H9 (cell line): Measurements from ENCODE around the gene GTPBP4. TPM values are rescaled to one million over a fixed set of nuclear protein-coding genes. Genes with fewer than 3 reads are reported as not detected.

ENCODE experiments used
- DNase-seq: peaks from one replicate; pipeline ENCODE4 v3.0.0-alpha.2; 2017
- H2AFZ ChIP-seq: one replicate; pipeline ENCODE4 v1.6.1; 2013; ENCODE audit warnings: mild to moderate bottlenecking, low read length, control low read depth, moderate library complexity
- H2AK5ac ChIP-seq: 2 replicates; pipeline ENCODE4 v1.6.1; 2013; ENCODE audit warnings: low read length, control low read depth, mixed read lengths; ENCODE audit not compliant: insufficient read length
- H2BK120ac ChIP-seq: one replicate; pipeline ENCODE4 v1.6.1; 2013; ENCODE audit warnings: low read depth, mild to moderate bottlenecking, low read length, control low read depth, inconsistent platforms; ENCODE audit not compliant: poor library complexity, severe bottlenecking
- H2BK12ac ChIP-seq: 2 replicates; pipeline ENCODE4 v1.6.1; 2013; ENCODE audit warnings: low read length, control low read depth, mixed read lengths, low read depth; ENCODE audit not compliant: insufficient read length
- H2BK15ac ChIP-seq: 2 replicates; pipeline ENCODE4 v1.6.1; 2013; ENCODE audit warnings: low read depth, low read length, control low read depth
- H2BK20ac ChIP-seq: one replicate; pipeline ENCODE4 v1.6.1; 2013; ENCODE audit warnings: low read depth, mild to moderate bottlenecking, low read length, control low read depth, inconsistent platforms; ENCODE audit not compliant: poor library complexity, severe bottlenecking
- H2BK5ac ChIP-seq: 2 replicates; pipeline ENCODE4 v1.6.1; 2013; ENCODE audit warnings: low read length, control low read depth, mixed read lengths; ENCODE audit not compliant: insufficient read length
- H3K14ac ChIP-seq: 2 replicates; pipeline ENCODE4 v1.6.1; 2013; ENCODE audit warnings: low read length, control low read depth; ENCODE audit not compliant: insufficient read depth
- H3K18ac ChIP-seq: 2 replicates; pipeline ENCODE4 v1.6.1; 2013; ENCODE audit warnings: low read depth, mild to moderate bottlenecking, mixed read lengths, low read length, control low read depth; ENCODE audit not compliant: insufficient read length
- H3K23ac ChIP-seq: 2 replicates; pipeline ENCODE4 v1.6.1; 2013; ENCODE audit warnings: low read length, control low read depth, mixed read lengths, low read depth; ENCODE audit not compliant: insufficient read length
- H3K23me2 ChIP-seq: 2 replicates; pipeline ENCODE4 v1.6.1; 2013; ENCODE audit warnings: low read depth, mild to moderate bottlenecking, mixed read lengths, low read length, control low read depth; ENCODE audit not compliant: insufficient read length, poor library complexity, severe bottlenecking
- H3K27ac ChIP-seq: 2 replicates; pipeline ENCODE4 v1.5.1; 2013; ENCODE audit warnings: low read length, control low read depth, mixed read lengths, low read depth; ENCODE audit not compliant: insufficient read length
- H3K27me3 ChIP-seq: 2 replicates; pipeline ENCODE4 v1.6.1; 2013; ENCODE audit warnings: low read length, control low read depth, inconsistent platforms; ENCODE audit not compliant: insufficient read depth
- H3K4ac ChIP-seq: 2 replicates; pipeline ENCODE4 v1.6.1; 2013; ENCODE audit warnings: low read depth, mild to moderate bottlenecking, control low read depth, inconsistent platforms, low read length, moderate library complexity
- H3K4me1 ChIP-seq: 2 replicates; pipeline ENCODE4 v1.6.1; 2013; ENCODE audit warnings: low read length, control low read depth, inconsistent platforms; ENCODE audit not compliant: insufficient read depth
- H3K4me2 ChIP-seq: 2 replicates; pipeline ENCODE4 v1.6.1; 2013; ENCODE audit warnings: low read length, control low read depth, mixed read lengths; ENCODE audit not compliant: insufficient read length, insufficient read depth
- H3K56ac ChIP-seq: 2 replicates; pipeline ENCODE4 v1.6.1; 2013; ENCODE audit warnings: low read depth, mild to moderate bottlenecking, mixed read lengths, low read length, control low read depth; ENCODE audit not compliant: insufficient read length
- H3K79me1 ChIP-seq: 2 replicates; pipeline ENCODE4 v1.6.1; 2013; ENCODE audit warnings: low read depth, mild to moderate bottlenecking, moderate library complexity, low read length, control low read depth, inconsistent platforms; ENCODE audit not compliant: insufficient read depth, poor library complexity, severe bottlenecking
- H3K79me2 ChIP-seq: 2 replicates; pipeline ENCODE4 v1.6.1; 2013; ENCODE audit warnings: low read length, control low read depth, inconsistent platforms; ENCODE audit not compliant: insufficient read depth
- H3K9ac ChIP-seq: 2 replicates; pipeline ENCODE4 v1.6.1; 2013; ENCODE audit warnings: low read length, control low read depth, mixed read lengths; ENCODE audit not compliant: insufficient read length; ENCODE audit errors: extremely low read depth
- H3K9me3 ChIP-seq: one replicate; pipeline ENCODE4 v1.6.1; 2013; ENCODE audit warnings: low read depth, low read length, inconsistent platforms; ENCODE audit not compliant: control insufficient read depth
- H3T11ph ChIP-seq: one replicate; pipeline ENCODE4 v1.6.1; 2013; ENCODE audit warnings: mild to moderate bottlenecking, low read length, control low read depth, inconsistent platforms
- H4K20me1 ChIP-seq: one replicate; pipeline ENCODE4 v1.6.1; 2013; ENCODE audit not compliant: control insufficient read depth, insufficient read length, insufficient read depth
- H4K5ac ChIP-seq: 2 replicates; pipeline ENCODE4 v1.6.1; 2013; ENCODE audit warnings: low read depth, mild to moderate bottlenecking, mixed read lengths, low read length, control low read depth; ENCODE audit not compliant: insufficient read length
- H4K8ac ChIP-seq: replicated peaks from 2 replicates; pipeline ENCODE4 v1.6.1; 2013; ENCODE audit warnings: low read length, control low read depth, mixed read lengths, low read depth; ENCODE audit not compliant: insufficient read length
- H4K91ac ChIP-seq: 2 replicates; pipeline ENCODE4 v1.6.1; 2013; ENCODE audit warnings: low read depth, mild to moderate bottlenecking, moderate library complexity, mixed read lengths, low read length, control low read depth; ENCODE audit not compliant: insufficient read length
- H3K27ac Mint-ChIP-seq, 3 experiments: 2 replicates in 2 of 3; 3 replicates in 1 of 3; pipeline ENCODE4 v1.8.0; 2020 to 2021; ENCODE audit warnings: mixed read lengths in 3 of 3, mild to moderate bottlenecking in 1 of 3, moderate library complexity in 1 of 3
- H3K27me3 Mint-ChIP-seq: 2 replicates; pipeline ENCODE4 v1.8.0; 2021; ENCODE audit warnings: low read depth, mild to moderate bottlenecking, moderate library complexity, mixed read lengths
- H3K36me3 Mint-ChIP-seq, 3 experiments: 2 replicates in 2 of 3; 3 replicates in 1 of 3; pipeline ENCODE4 v1.8.0; 2020 to 2021; ENCODE audit warnings: low read depth in 3 of 3, mixed read lengths in 3 of 3; ENCODE audit not compliant: insufficient read depth in 1 of 3
- H3K4me1 Mint-ChIP-seq, 2 experiments: 2 replicates each; pipeline ENCODE4 v1.8.0; 2020; ENCODE audit warnings: mixed read lengths in 2 of 2
- H3K4me3 Mint-ChIP-seq, 2 experiments: 2 replicates in 1 of 2; 3 replicates in 1 of 2; pipeline ENCODE4 v1.8.0; 2020 to 2021; ENCODE audit warnings: mild to moderate bottlenecking in 2 of 2, mixed read lengths in 2 of 2, moderate library complexity in 1 of 2
- H3K9me3 Mint-ChIP-seq, 2 experiments: 2 replicates in 1 of 2; 3 replicates in 1 of 2; pipeline ENCODE4 v1.8.0; 2020; ENCODE audit warnings: mild to moderate bottlenecking in 2 of 2, mixed read lengths in 2 of 2, moderate library complexity in 1 of 2
- CTCF ChIP-seq: fragments of 200-600 bp; sonication (generic); conservative IDR thresholded peaks from 3 replicates; pipeline ENCODE4 v1.8.0; 2021; ENCODE audit warnings: antibody characterized with exemption, mild to moderate bottlenecking
- WGBS: extraction: QIAGEN DNeasy Blood & Tissue Kit; methylation state at CpG from one replicate; pipeline ENCODE4 v1.1.7; 2013; ENCODE audit warnings: missing lambda C conversion rate, low lambda C conversion rate, mixed read lengths; ENCODE audit not compliant: insufficient read length; ENCODE audit errors: extremely low coverage; 5-methylcytosine and 5-hydroxymethylcytosine counted together
- total RNA-seq: library from RNA; stranded (reverse); gene quantifications from 2 replicates; pipeline ENCODE4 v1.2.1, GENCODE V29; 2021

Gene GTPBP4
- total RNA-seq, 1 experiment from 2014 or later, result 134 TPM

- Histone ChIP-seq H4K8ac (no peak overlapping the region), H3K9ac (no peak overlapping the region), H3K56ac (no peak overlapping the region), H2AFZ (no peak overlapping the region), H3K4ac (no peak overlapping the region), H3K4me1 (no peaks in the 10 kb centered on the region), H3T11ph (no peak overlapping the region), H3K79me2 (no peaks in the 10 kb centered on the region), H2BK12ac (no peak overlapping the region), H2BK120ac (no peak overlapping the region), H2AK5ac (no peak overlapping the region), H3K18ac (no peak overlapping the region), H3K23ac (no peak overlapping the region), H3K27me3 (no peaks in the 10 kb centered on the region), H3K79me1 (no peaks in the 10 kb centered on the region), H4K5ac (no peak overlapping the region), H3K23me2 (no peaks in the 10 kb centered on the region), H4K91ac (no peak overlapping the region), H3K9me3 (peaks cover 27% of the 10 kb centered on the region), H2BK15ac (no peak overlapping the region), H2BK5ac (no peak overlapping the region), H3K14ac (no peak overlapping the region), H3K4me2 (no peak overlapping the region), H2BK20ac (no peak overlapping the region), H4K20me1 (no peaks in the 10 kb centered on the region), H3K27ac (no peak overlapping the region)
- peaks cover 27 to 35% (median 28%) of the 10 kb centered on the region in 3 experiments for H3K36me3 Mint-ChIP-seq
- no peak for TF ChIP-seq CTCF
- H3K27ac Mint-ChIP-seq, result no peak overlapping the region
- H3K27me3 Mint-ChIP-seq, result peaks cover 1% of the 10 kb centered on the region; the same call in 1 of the 2 replicates
- H3K4me1 Mint-ChIP-seq, result no peaks in the 10 kb centered on the region
- H3K4me3 Mint-ChIP-seq, result no peak overlapping the region
- no peak for DNase-seq
- WGBS, result no CpG with 5 or more reads among the region's 5 CpGs
- H3K9me3 Mint-ChIP-seq, result peaks cover 36 to 37% of the 10 kb centered on the region in 2 experiments
These were observed 7.7 kb upstream of the GTPBP4 start for GRCh38 chr10:980468-981093.
